Endothelial cell (in vitro differentiated cells): Measurements from ENCODE around the gene USP48. TPM values are rescaled to one million over a fixed set of nuclear protein-coding genes. Genes with fewer than 3 reads are reported as not detected.
"Not testable (repeated sequence)": the region's sequence is repeated elsewhere in the genome, so short reads cannot be mapped to it uniquely, and the experiment has no call there.

Experiments used
- DNase-seq: peaks from one replicate; pipeline ENCODE4 v3.0.0; 2021; ENCODE audit warnings: low spot score
- H3K27ac Mint-ChIP-seq: one replicate; pipeline ENCODE4 v1.8.0; 2021; ENCODE audit warnings: mixed read lengths, inconsistent platforms; ENCODE audit not compliant: unreplicated experiment
- H3K27me3 Mint-ChIP-seq: one replicate; pipeline ENCODE4 v1.8.0; 2021; ENCODE audit warnings: mild to moderate bottlenecking, moderate library complexity, mixed read lengths, inconsistent platforms; ENCODE audit not compliant: unreplicated experiment
- H3K36me3 Mint-ChIP-seq: one replicate; pipeline ENCODE4 v1.8.0; 2021; ENCODE audit warnings: mild to moderate bottlenecking, low read depth, mixed read lengths, inconsistent platforms; ENCODE audit not compliant: unreplicated experiment
- H3K4me1 Mint-ChIP-seq: one replicate; pipeline ENCODE4 v1.8.0; 2021; ENCODE audit warnings: mild to moderate bottlenecking, mixed read lengths, inconsistent platforms; ENCODE audit not compliant: unreplicated experiment
- H3K4me3 Mint-ChIP-seq: one replicate; pipeline ENCODE4 v1.8.0; 2021; ENCODE audit warnings: mild to moderate bottlenecking, mixed read lengths, inconsistent platforms; ENCODE audit not compliant: unreplicated experiment
- H3K9me3 Mint-ChIP-seq: one replicate; pipeline ENCODE4 v1.8.0; 2021; ENCODE audit warnings: mixed read lengths, inconsistent platforms; ENCODE audit not compliant: unreplicated experiment
- total RNA-seq: library from RNA; stranded (reverse); fragmentation: NEBNext Ultra II Directional; extraction: Animal tissue kit (Norgen Biotek cat#: 25700); gene quantifications from one replicate; pipeline ENCODE4 v1.2.1, GENCODE V29; 2021; ENCODE audit not compliant: unreplicated experiment
- TF ChIP-seq, protein P1 (sequence below): fragments of 200-600 bp; sonication (generic); IDR thresholded peaks from one replicate; pipeline ENCODE4 v1.5.0; 2021; ENCODE audit warnings: antibody characterized with exemption; ENCODE audit not compliant: unreplicated experiment

The USP48 gene
- total RNA-seq, 1 donor from 2014 or later: 57.9 TPM

DNA sequence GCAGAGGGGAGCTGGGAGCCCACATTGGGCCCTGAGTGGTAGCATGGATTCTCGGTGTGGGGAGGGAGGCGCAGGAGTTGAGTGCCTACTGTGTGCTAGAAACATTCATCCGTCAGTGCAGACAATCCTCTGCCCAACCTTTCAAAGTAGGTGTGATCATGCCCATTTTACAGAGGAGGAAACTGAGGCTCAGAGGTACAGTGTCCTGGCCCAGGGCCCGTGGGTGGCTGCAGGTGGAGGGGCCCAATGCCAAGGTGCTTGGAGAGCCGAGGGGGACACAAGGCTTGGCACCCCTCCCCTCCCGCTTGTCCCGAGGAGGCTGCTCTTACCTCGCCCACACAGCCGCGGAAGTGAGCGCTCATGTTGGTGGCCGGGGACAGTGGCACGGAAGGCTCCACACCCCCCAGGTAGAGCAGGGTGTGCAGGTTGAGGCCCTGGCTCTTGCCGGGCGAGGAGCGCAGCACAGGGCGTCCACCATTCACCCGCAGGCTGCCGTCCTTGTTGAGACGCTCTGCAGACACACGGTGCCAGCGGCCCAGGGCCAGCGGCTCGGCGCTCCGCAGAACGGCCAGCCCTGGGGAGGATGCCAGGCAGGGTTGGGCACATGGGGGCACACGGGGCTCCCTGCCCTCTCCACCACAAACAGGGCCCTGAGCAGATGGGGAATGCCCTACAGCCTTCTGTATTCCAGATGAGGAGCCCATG lies 45.7 kb upstream of the USP48 start:
- no peak for DNase-seq
- H3K36me3 Mint-ChIP-seq: peaks cover 33% of the 10 kb centered on the region
- no peaks in the 10 kb centered on the region for H3K9me3 Mint-ChIP-seq
- peak overlapping the region; percentile 57 for H3K27ac Mint-ChIP-seq
- peak overlapping the region; percentile 59 for H3K4me3 Mint-ChIP-seq
- H3K4me1 Mint-ChIP-seq: peaks cover 1% of the 10 kb centered on the region
- H3K27me3 Mint-ChIP-seq: peaks cover 8% of the 10 kb centered on the region
- TF ChIP-seq, protein P1, sequence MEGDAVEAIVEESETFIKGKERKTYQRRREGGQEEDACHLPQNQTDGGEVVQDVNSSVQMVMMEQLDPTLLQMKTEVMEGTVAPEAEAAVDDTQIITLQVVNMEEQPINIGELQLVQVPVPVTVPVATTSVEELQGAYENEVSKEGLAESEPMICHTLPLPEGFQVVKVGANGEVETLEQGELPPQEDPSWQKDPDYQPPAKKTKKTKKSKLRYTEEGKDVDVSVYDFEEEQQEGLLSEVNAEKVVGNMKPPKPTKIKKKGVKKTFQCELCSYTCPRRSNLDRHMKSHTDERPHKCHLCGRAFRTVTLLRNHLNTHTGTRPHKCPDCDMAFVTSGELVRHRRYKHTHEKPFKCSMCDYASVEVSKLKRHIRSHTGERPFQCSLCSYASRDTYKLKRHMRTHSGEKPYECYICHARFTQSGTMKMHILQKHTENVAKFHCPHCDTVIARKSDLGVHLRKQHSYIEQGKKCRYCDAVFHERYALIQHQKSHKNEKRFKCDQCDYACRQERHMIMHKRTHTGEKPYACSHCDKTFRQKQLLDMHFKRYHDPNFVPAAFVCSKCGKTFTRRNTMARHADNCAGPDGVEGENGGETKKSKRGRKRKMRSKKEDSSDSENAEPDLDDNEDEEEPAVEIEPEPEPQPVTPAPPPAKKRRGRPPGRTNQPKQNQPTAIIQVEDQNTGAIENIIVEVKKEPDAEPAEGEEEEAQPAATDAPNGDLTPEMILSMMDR: no peak

DNA sequence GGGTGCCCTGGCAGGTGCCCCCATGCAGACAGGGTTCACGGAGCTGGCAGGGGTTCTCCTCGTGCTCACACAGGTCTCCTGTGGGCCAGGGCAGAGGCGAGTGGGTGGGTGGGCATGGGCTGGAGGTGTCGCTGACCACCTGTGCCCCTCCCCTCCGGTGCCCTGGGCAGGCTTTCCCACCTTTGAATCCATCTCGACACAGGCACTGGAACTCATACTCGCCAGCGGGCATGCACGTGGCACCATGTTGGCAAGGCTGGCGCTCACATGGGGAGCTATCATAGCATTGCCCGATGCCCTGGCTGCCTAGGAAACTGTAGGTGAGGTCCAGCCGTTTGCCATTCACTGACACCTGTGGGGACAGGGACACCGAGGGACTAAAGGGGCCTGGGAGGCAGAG lies 45.1 kb upstream of the USP48 start:
- peaks cover 34% of the 10 kb centered on the region for H3K36me3 Mint-ChIP-seq
- DNase-seq: no peak
- no peaks in the 10 kb centered on the region for H3K9me3 Mint-ChIP-seq

DNA sequence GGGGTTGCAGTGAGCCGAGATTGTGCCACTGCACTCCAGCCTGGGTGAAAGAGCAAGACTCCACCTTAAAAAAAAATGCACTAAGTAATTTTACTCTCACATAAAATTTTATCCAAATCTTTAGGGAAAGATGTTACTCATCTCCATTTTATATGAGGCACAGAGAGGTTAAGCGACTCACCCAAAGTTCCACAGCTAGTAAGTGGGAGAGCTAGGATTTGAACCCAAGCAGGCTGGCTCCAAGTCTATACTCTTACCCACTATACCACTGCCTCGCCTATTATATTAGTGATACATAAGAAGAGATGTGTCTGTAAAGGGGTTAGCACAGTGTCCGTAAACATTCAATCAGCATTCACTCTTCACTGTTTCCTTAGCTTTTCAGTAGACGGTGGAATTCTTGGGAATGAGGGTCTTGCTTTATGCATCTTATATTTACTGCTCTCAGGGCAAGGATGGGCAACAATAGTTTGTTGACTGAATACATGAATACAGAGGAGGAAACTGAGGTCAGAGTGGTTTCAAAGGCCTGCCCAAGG lies 44.3 kb upstream of the USP48 start:
- Mint-ChIP-seq H3K36me3 (peaks cover 27% of the 10 kb centered on the region), H3K27me3 (peaks cover 9% of the 10 kb centered on the region), H3K27ac (peak overlapping the region; percentile 67), H3K4me3 (peak overlapping the region; percentile 82), H3K4me1 (peaks cover 3% of the 10 kb centered on the region), H3K9me3 (no peaks in the 10 kb centered on the region)
- TF ChIP-seq, protein P1: no peak
- no peak for DNase-seq

More for the DNA sequence above, 45.1 kb upstream of the USP48 start:
- H3K4me3 Mint-ChIP-seq: peak overlapping the region; percentile 59
- peaks cover 7% of the 10 kb centered on the region for H3K27me3 Mint-ChIP-seq
- no peak overlapping the region for H3K27ac Mint-ChIP-seq
- peaks cover 3% of the 10 kb centered on the region for H3K4me1 Mint-ChIP-seq
- TF ChIP-seq, protein P1: no peak

DNA sequence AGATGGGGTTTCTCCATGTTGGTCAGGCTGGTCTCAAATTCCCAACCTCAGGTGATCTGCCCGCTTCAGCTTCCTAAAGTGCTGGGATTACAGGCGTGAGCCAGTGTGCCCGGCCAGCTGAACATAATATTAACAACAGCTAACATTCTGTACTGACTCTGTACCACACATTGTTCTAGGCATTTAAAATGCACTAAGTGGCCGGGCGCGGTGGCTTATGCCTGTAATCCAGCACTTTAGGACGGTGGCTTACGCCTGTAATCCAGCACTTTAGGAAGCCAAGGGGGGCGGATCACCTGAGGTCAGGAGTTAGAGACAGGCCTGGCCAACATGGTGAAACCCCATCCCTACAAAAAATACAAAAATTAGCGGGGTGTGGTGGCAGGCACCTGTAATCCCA lies 43.7 kb upstream of the USP48 start:
- Mint-ChIP-seq H3K36me3 (peaks cover 22% of the 10 kb centered on the region), H3K4me3 (peak overlapping the region; percentile 7)
- not testable (repeated sequence) for H3K9me3 Mint-ChIP-seq, H3K27ac Mint-ChIP-seq, H3K27me3 Mint-ChIP-seq, DNase-seq, H3K4me1 Mint-ChIP-seq

DNA sequence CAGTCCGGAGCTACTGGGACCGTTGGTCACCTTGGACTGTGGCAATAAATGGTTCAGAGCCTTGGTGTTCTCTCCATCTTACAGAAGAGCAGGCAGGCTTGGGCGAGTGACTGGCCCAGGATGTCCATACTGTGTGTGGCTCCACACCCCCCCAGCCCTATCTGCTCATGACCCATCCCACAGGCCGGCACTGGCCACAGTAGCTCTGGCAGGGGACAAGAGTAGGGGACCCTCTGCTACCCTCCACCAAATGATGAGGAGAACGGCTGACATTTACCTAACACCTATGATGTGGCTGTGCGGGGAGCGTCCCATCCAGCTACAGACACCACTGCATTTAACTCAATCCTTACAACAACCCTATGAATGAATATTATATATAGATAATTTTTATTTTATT lies 42.4 kb upstream of the USP48 start:
- TF ChIP-seq, protein P1: no peak
- DNase-seq: no peak
- H3K4me1 Mint-ChIP-seq: peaks cover 3% of the 10 kb centered on the region
- H3K27ac Mint-ChIP-seq: no peak overlapping the region
- H3K27me3 Mint-ChIP-seq: peaks cover 13% of the 10 kb centered on the region
- H3K9me3 Mint-ChIP-seq: no peaks in the 10 kb centered on the region
- peaks cover 31% of the 10 kb centered on the region for H3K36me3 Mint-ChIP-seq
- H3K4me3 Mint-ChIP-seq: no peak overlapping the region
